GM12875 (cell line): Measurements from ENCODE around the gene SDK1.

Source experiments
- H3K4me3 ChIP-seq: one replicate; pipeline ENCODE4 v1.5.1; 2011; ENCODE audit warnings: low read depth, low read length, control low read depth
- CTCF ChIP-seq: IDR thresholded peaks from 2 replicates; pipeline ENCODE4 v1.5.1; 2011; ENCODE audit warnings: low read depth, mild to moderate bottlenecking, control low read depth, inconsistent platforms, low read length, moderate library complexity, borderline replicate concordance; ENCODE audit not compliant: insufficient read depth

SDK1 gene

DNA sequence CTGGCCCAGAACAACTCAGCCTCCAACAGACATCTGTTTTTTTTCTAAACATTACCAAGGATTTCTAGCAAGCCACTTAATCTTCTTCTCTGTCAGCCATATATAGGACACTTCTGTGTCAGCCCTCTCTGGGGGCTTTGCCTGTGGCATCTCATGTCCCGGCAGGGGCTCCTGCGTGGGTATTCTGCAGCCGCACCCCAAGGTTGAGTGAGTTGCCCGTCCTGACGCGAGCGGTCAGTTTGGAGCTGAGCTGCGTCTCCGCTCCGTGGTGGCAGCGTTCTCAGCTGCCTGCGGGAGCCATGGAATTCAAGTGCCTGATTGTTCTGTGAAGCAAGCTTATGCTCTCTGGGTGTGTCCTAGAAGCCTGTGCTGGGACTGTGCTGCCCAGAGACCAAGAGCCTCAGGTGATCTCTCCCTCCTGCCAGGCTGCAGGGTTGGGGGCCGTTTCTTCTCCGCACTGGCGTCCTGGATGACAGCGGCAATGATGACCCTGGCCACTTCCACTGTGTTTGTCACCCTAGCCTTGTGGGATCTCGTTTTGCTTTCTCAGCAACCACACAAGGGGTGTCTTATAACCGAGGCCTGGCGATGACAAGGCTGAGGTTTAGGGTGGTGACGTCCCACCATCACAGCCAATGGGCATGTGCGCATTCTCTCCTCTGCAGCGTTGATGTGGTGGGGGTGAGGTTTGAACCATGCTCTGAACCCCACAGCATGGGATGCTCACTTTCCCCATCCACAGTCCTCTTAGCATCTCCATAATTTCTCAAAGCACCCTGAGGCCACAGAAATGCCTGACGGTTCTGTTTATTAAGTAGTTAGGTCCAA, 768.4 kb downstream of the SDK1 start:
- no peak overlapping the region for H3K4me3 ChIP-seq
- no peak for TF ChIP-seq CTCF

GRCh38 chr7:4070214-4070613, 769.2 kb downstream of the SDK1 start:
- no peak for TF ChIP-seq CTCF
- no peak overlapping the region for H3K4me3 ChIP-seq

- TF ChIP-seq CTCF: no peak
- no peak overlapping the region for H3K4me3 ChIP-seq
Measured at GRCh38 chr7:4071370-4072058, 770.5 kb downstream of the SDK1 start.

DNA sequence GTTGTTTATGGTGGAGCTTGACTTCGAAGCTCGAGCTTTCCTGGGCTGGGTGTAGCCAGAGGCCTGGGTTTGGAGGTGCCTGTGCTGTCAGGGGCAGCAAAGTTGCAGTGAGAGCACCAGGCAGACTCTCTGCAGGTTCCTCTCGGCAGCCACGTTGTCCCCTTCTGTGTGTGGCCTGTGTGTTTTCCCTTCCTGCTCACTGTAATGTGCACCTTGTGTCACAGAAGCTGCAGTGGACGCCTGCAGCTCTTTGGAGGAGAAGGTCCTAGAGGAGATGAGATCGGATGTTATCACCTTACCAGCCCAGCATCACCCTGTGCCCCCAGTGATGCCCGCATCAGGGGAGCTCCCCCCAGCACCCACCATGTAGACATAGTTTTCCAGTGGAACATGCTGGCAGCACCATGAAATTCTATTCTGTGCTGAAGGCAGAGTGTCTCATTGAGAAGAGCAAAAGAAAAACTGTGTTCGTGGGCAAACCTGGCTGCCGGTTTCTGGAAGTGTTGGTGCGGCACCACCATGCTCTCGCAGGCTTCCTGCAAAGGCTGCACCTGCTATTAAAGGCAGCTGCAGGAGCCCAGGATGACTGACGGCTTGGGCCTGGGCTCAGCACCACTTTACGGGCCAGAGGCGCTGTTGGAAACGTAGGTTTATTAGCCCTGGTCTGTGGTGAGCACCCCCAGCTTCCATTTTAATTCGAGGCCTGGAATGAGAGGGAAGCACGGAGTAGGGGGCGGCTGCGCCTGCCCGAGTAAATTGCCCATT, 771.3 kb downstream of the SDK1 start:
- TF ChIP-seq CTCF: no peak
- H3K4me3 ChIP-seq: no peak overlapping the region

- H3K4me3 ChIP-seq: no peak overlapping the region
- no peak for TF ChIP-seq CTCF
Measured at GRCh38 chr7:4073052-4073451, 772.0 kb downstream of the SDK1 start.

DNA sequence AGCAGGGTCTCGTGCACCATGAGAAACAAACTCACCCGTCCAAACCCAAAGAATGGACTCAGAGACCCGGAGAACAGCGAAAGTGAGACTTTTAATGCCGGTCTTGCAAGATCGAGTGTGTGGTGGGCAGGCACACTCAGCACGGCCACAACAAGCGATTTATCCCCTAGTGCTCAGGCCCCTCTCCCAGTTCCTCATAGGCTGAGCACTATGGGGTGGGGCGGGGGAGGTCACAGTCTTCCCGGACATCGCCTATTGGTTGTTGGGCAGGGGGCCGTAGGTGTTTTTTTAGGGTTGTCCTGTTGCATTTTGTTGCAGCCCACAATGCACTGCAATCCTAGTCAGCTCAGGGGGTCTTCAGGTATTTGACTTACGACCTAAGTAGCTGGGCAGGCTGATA, 772.7 kb downstream of the SDK1 start:
- no peak for TF ChIP-seq CTCF
- no peak overlapping the region for H3K4me3 ChIP-seq
